K562 treated with DMSO at 1 percent for 24 hours (cell line): ENCODE results near the gene SLC38A2. TPM values are rescaled to one million over a fixed set of nuclear protein-coding genes. Genes with fewer than 3 reads are reported as not detected.

Source experiments
- total RNA-seq: library from RNA; unstranded; fragments of 300-600 nt; gene quantifications from 2 replicates; pipeline ENCODE4 v1.2.3, GENCODE V29; 2022; ENCODE audit warnings: low read depth; ENCODE audit not compliant: insufficient read depth

The SLC38A2 gene
- total RNA-seq, result 74.7 and 78.0 TPM in 2 replicates

DNA sequence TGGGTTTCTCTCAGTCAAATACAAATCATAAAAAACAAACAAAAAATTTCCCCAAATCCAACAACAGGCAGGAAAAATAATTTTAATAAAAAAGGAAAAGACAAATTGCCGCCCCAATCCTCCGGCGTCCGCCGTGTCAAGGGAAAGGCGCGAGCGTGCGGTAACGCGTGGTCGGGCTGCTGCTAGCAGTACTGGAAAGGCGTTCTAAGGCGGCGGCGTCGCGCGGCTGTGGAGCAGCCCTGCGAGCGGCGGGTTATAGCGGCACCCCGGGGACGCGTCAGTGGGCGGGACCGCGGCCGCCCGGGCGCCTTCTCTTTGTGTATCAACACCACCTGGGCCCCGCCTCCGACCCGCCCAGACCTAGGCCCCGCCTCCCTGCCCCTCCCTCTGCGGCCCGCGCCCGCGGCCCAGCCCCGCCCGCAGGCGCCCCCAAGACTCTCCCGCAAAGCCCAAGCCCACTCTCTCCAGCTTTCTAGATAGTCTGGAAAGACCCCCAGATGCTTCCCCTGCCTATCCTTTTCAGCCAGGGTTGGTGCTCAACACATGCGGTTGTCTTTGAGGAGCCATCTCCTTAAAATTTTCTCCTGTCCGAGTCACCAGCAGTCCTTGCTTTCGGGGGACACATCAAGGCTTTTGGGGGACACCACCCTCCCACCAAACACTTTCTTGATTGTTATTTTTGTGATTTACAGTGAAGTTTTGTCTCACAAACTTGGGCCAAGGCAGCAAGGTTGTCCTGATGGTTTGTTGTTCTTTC is at the start of gene SLC38A2:
Gene SLC38A2, minus strand, starts transcription at position 230 of the 757 bp plus-strand sequence. CDS start 1,480 bp downstream, outside the sequence.

Other genes with a start within 250 kb of the SLC38A2 start
- 40.7 and 41.0 TPM in 2 replicates for gene SLC38A1, start 103.7 kb downstream of the SLC38A2 start, total RNA-seq